CD4-positive, CD25-positive, alpha-beta regulatory T cell (primary cell): ENCODE measurements around the gene BROX. TPM values are rescaled to one million over a fixed set of nuclear protein-coding genes. Genes with fewer than 3 reads are reported as not detected.

Experiments
- ATAC-seq, 2 donors: fragments of 150-1000 bp; cut with Tn5 transposase; one replicate each; pipeline ENCODE4 v1.10.0; 2021; ENCODE audit warnings: low read depth in 2 of 2, moderate number of reproducible peaks in 2 of 2, moderate library complexity in 1 of 2
- DNase-seq, 3 donors: peaks; one replicate each; pipeline versions ENCODE4 v3.0.0 to v3.0.0-alpha.2; 2012 to 2022; ENCODE audit warnings: mixed read lengths in 1 of 3
- H3K27ac ChIP-seq: one replicate; pipeline ENCODE4 v1.7.0; 2013; ENCODE audit warnings: mild to moderate bottlenecking, low read length; ENCODE audit not compliant: insufficient read depth, poor library complexity, severe bottlenecking
- H3K27me3 ChIP-seq: one replicate; pipeline ENCODE4 v1.7.0; 2013; ENCODE audit warnings: low read length; ENCODE audit not compliant: control insufficient read depth, insufficient read depth
- H3K36me3 ChIP-seq: one replicate; pipeline ENCODE4 v1.7.0; 2013; ENCODE audit warnings: mild to moderate bottlenecking, low read length, moderate library complexity; ENCODE audit not compliant: control insufficient read depth, insufficient read depth
- H3K4me1 ChIP-seq: 2 replicates; pipeline ENCODE4 v1.7.0; 2013; ENCODE audit warnings: mild to moderate bottlenecking, low read length; ENCODE audit not compliant: insufficient read depth, control insufficient read depth, poor library complexity, severe bottlenecking
- H3K4me3 ChIP-seq: one replicate; pipeline ENCODE4 v1.7.0; 2013; ENCODE audit warnings: low read depth, mild to moderate bottlenecking, low read length, moderate library complexity
- H3K9me3 ChIP-seq, 2 experiments: 1 replicate in 1 of 2; 2 replicates in 1 of 2; pipeline ENCODE4 v1.7.0; 2013; ENCODE audit warnings: low read length in 2 of 2, mild to moderate bottlenecking in 1 of 2, moderate library complexity in 1 of 2; ENCODE audit not compliant: control insufficient read depth in 2 of 2
- H3K27ac Mint-ChIP-seq, 3 donors: one replicate each; pipeline ENCODE4 v1.8.0; 2020 to 2022; ENCODE audit warnings: mild to moderate bottlenecking in 3 of 3, mixed read lengths in 3 of 3, moderate library complexity in 2 of 3
- H3K27me3 Mint-ChIP-seq: one replicate; pipeline ENCODE4 v1.8.0; 2022; ENCODE audit warnings: mild to moderate bottlenecking, mixed read lengths
- H3K36me3 Mint-ChIP-seq: one replicate; pipeline ENCODE4 v1.8.0; 2020; ENCODE audit warnings: mixed read lengths
- H3K4me1 Mint-ChIP-seq, 4 donors: one replicate each; pipeline ENCODE4 v1.8.0; 2020 to 2022; ENCODE audit warnings: mixed read lengths in 4 of 4, mild to moderate bottlenecking in 1 of 4
- H3K4me3 Mint-ChIP-seq, 4 donors: one replicate each; pipeline ENCODE4 v1.8.0; 2020 to 2022; ENCODE audit warnings: mild to moderate bottlenecking in 4 of 4, mixed read lengths in 4 of 4, moderate library complexity in 3 of 4
- H3K9me3 Mint-ChIP-seq, 7 donors: one replicate each; pipeline ENCODE4 v1.8.0; 2020 to 2022; ENCODE audit warnings: mixed read lengths in 7 of 7, mild to moderate bottlenecking in 3 of 7, moderate library complexity in 2 of 7
- polyA plus RNA-seq, 4 donors: library from polyadenylated mRNA; unstranded; fragments of 300-500 nt; fragmentation: Illumina TruSeq; gene quantifications; one replicate each; pipeline ENCODE4 v1.2.3, GENCODE V29; 2021
- total RNA-seq: library from RNA; stranded (reverse); gene quantifications from one replicate; pipeline ENCODE4 v1.2.3, GENCODE V29; 2022

Gene BROX
- total and polyA plus RNA-seq, 5 donors from 2014 or later = 20.7 to 72.0 (median 23.4) TPM

GRCh38 chr1:222749927-222750326 lies 37.6 kb downstream of the BROX start:
- H3K4me1 Mint-ChIP-seq = no peaks in the 10 kb centered on the region
- H3K4me3 Mint-ChIP-seq = no peak overlapping the region
- H3K9me3 ChIP-seq = no peaks in the 10 kb centered on the region
- no peak overlapping the region for H3K27ac Mint-ChIP-seq
- H3K27me3 ChIP-seq = peaks cover 3% of the 10 kb centered on the region
- DNase-seq (no peak), ATAC-seq (no peak)
- no peaks in the 10 kb centered on the region for H3K4me1 ChIP-seq
- H3K36me3 Mint-ChIP-seq = no peaks in the 10 kb centered on the region
- H3K27me3 Mint-ChIP-seq = peaks cover 17% of the 10 kb centered on the region
- no peak overlapping the region for H3K4me3 ChIP-seq
- H3K36me3 ChIP-seq = no peaks in the 10 kb centered on the region
- no peak overlapping the region for H3K27ac ChIP-seq
- peaks cover 0 to 4% (median 0%) of the 10 kb centered on the region in 7 donors for H3K9me3 Mint-ChIP-seq

- Histone ChIP-seq H3K4me3 (no peak overlapping the region), H3K36me3 (no peaks in the 10 kb centered on the region), H3K4me1 (no peaks in the 10 kb centered on the region), H3K27me3 (peaks cover 3% of the 10 kb centered on the region), H3K27ac (no peak overlapping the region), H3K9me3 (no peaks in the 10 kb centered on the region)
- DNase-seq (no peak), ATAC-seq (no peak)
- Mint-ChIP-seq H3K27me3 (peaks cover 19% of the 10 kb centered on the region), H3K36me3 (no peaks in the 10 kb centered on the region), H3K9me3 (peaks cover 0 to 4% (median 0%) of the 10 kb centered on the region in 7 donors), H3K27ac (no peak overlapping the region), H3K4me3 (no peak overlapping the region), H3K4me1 (no peaks in the 10 kb centered on the region)
Measured at GRCh38 chr1:222750651-222751050, 38.3 kb downstream of the BROX start.

- H3K36me3 Mint-ChIP-seq = no peaks in the 10 kb centered on the region
- Histone ChIP-seq H3K4me1 (no peaks in the 10 kb centered on the region), H3K27ac (no peak overlapping the region), H3K9me3 (no peaks in the 10 kb centered on the region), H3K36me3 (no peaks in the 10 kb centered on the region), H3K27me3 (peaks cover 3% of the 10 kb centered on the region), H3K4me3 (no peak overlapping the region)
- H3K4me3 Mint-ChIP-seq = no peak overlapping the region
- DNase-seq (no peak), ATAC-seq (no peak)
- no peak overlapping the region for H3K27ac Mint-ChIP-seq
- peaks cover 23% of the 10 kb centered on the region for H3K27me3 Mint-ChIP-seq
- H3K9me3 Mint-ChIP-seq = peaks cover 0 to 4% (median 0%) of the 10 kb centered on the region in 7 donors
- no peaks in the 10 kb centered on the region for H3K4me1 Mint-ChIP-seq
Measured at GRCh38 chr1:222751255-222751654, 38.9 kb downstream of the BROX start.

GRCh38 chr1:222754366-222755139 lies 42.2 kb downstream of the BROX start:
- ATAC-seq (no peak), DNase-seq (no peak)
- Histone ChIP-seq H3K27ac (no peak overlapping the region), H3K4me3 (no peak overlapping the region), H3K4me1 (no peaks in the 10 kb centered on the region), H3K9me3 (no peaks in the 10 kb centered on the region), H3K36me3 (no peaks in the 10 kb centered on the region), H3K27me3 (peaks cover 2% of the 10 kb centered on the region)
- peaks cover 13% of the 10 kb centered on the region for H3K27me3 Mint-ChIP-seq
- H3K9me3 Mint-ChIP-seq = peaks cover 0 to 2% (median 0%) of the 10 kb centered on the region in 7 donors
- no peaks in the 10 kb centered on the region for H3K4me1 Mint-ChIP-seq
- H3K36me3 Mint-ChIP-seq = no peaks in the 10 kb centered on the region
- H3K27ac Mint-ChIP-seq = no peak overlapping the region
- H3K4me3 Mint-ChIP-seq = no peak overlapping the region

- no peak overlapping the region for H3K27ac Mint-ChIP-seq
- Histone ChIP-seq H3K4me3 (no peak overlapping the region), H3K27me3 (peaks cover 7% of the 10 kb centered on the region), H3K9me3 (peaks cover 0 to 3% of the 10 kb centered on the region in 2 experiments), H3K4me1 (no peaks in the 10 kb centered on the region), H3K36me3 (no peaks in the 10 kb centered on the region), H3K27ac (no peak overlapping the region)
- no peak overlapping the region for H3K4me3 Mint-ChIP-seq
- peaks cover 17% of the 10 kb centered on the region for H3K27me3 Mint-ChIP-seq
- DNase-seq = no peak
- peaks cover 0 to 5% (median 0%) of the 10 kb centered on the region in 7 donors for H3K9me3 Mint-ChIP-seq
- H3K36me3 Mint-ChIP-seq = no peaks in the 10 kb centered on the region
- no peaks in the 10 kb centered on the region for H3K4me1 Mint-ChIP-seq
- no peak for ATAC-seq
Measured at GRCh38 chr1:222757646-222758268, 45.4 kb downstream of the BROX start.

GRCh38 chr1:222759451-222760035 lies 47.2 kb downstream of the BROX start:
- Mint-ChIP-seq H3K27me3 (peaks cover 17% of the 10 kb centered on the region), H3K4me1 (no peaks in the 10 kb centered on the region), H3K9me3 (peaks cover 0 to 5% (median 0%) of the 10 kb centered on the region in 7 donors), H3K36me3 (no peaks in the 10 kb centered on the region), H3K4me3 (no peak overlapping the region), H3K27ac (no peak overlapping the region)
- H3K4me1 ChIP-seq = no peaks in the 10 kb centered on the region
- H3K27me3 ChIP-seq = peaks cover 7% of the 10 kb centered on the region
- H3K36me3 ChIP-seq = no peaks in the 10 kb centered on the region
- ATAC-seq (no peak), DNase-seq (no peak)
- H3K27ac ChIP-seq = no peak overlapping the region
- H3K4me3 ChIP-seq = no peak overlapping the region
- H3K9me3 ChIP-seq = peaks cover 0 to 3% of the 10 kb centered on the region in 2 experiments

- Mint-ChIP-seq H3K9me3 (peaks cover 0 to 5% (median 1%) of the 10 kb centered on the region in 7 donors), H3K36me3 (no peaks in the 10 kb centered on the region), H3K4me3 (no peak overlapping the region), H3K4me1 (no peaks in the 10 kb centered on the region), H3K27ac (no peak overlapping the region), H3K27me3 (peaks cover 14% of the 10 kb centered on the region)
- no peak for DNase-seq
- H3K27me3 ChIP-seq = peaks cover 7% of the 10 kb centered on the region
- no peak overlapping the region for H3K4me3 ChIP-seq
- no peak for ATAC-seq
- H3K27ac ChIP-seq = no peak overlapping the region
- H3K4me1 ChIP-seq = no peaks in the 10 kb centered on the region
- H3K9me3 ChIP-seq = peaks cover 0 to 3% of the 10 kb centered on the region in 2 experiments
- H3K36me3 ChIP-seq = no peaks in the 10 kb centered on the region
Measured at GRCh38 chr1:222761083-222761482, 48.7 kb downstream of the BROX start.
